Measurements from ENCODE around the gene KCNJ15. TPM values are rescaled to one million over a fixed set of nuclear protein-coding genes. Genes with fewer than 3 reads are reported as not detected.

The KCNJ15 gene
- total and polyA plus RNA-seq, 2 of the 4 experiments (the other 2 are of a cell fraction) = under 0.01 to 0.07 TPM

DNA sequence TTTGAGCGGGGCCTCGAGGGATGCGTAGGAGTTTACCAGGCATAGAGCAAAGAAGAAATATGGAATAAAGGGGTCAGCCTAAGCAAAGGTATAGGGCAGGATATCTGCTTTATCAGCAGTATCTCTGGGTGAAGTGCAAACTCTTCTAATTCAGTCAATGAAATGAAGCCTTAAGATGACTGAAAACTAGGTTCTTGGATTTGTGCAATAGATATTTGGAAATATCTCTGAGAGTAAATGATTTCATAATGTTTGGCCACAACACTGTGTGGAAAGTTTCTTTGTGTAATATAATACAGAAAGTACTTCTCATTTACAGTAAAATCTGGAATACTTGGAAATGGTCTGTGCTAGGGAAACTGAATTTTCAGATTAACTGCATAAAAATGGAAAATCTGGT is 26.1 kb downstream of the KCNJ15 start:
- DNase-seq = peak; percentile 50
- CTCF ChIA-PET = interaction anchor here (0.7 kb wide), 1 partner anchor 70 kb away, joined by 3 read pairs; no protein-coding TSS in a partner anchor
- dilution Hi-C loops (cut with HindIII; ENCODE audit: low sequenced_read_pairs, unreplicated experiment) = no loop called here

More for the DNA sequence above, 26.1 kb downstream of the KCNJ15 start:
- Histone ChIP-seq H3K79me1 (ENCODE audit: low read depth in 1 of 2, low read length in 2 of 2) (no peaks in the 10 kb centered on the region), H2BK120ac (ENCODE audit: low read depth, low read length) (peak overlapping the region; percentile 66; the same call in 1 of the 2 replicates), H3K4me2 (ENCODE audit: low read depth, low read length) (no peak overlapping the region), H3K36me3 (ENCODE audit: control insufficient read depth, insufficient read depth, low read length) (no peaks in the 10 kb centered on the region), H2BK5ac (ENCODE audit: low read depth, low read length, poor library complexity, severe bottlenecking) (peak overlapping the region; percentile 12), H2AFZ (replicated peaks; ENCODE audit: low read length, poor library complexity) (no peak overlapping the region), H2AK5ac (ENCODE audit: low read depth, low read length) (peak overlapping the region; percentile 90), H3K4me1 (ENCODE audit: control insufficient read depth, insufficient read depth, low read length) (peaks cover 15% of the 10 kb centered on the region), H4K91ac (ENCODE audit: insufficient read depth, low read depth, low read length) (0 out of 2 replicates have a peak overlapping the region, but pooled peaks have one; percentile 58), H3K9ac (ENCODE audit: low read depth, low read length) (no peak overlapping the region), H2BK15ac (ENCODE audit: low read depth, low read length) (peak overlapping the region; percentile 95; the same call in 2 of the 3 replicates), H3K14ac (replicated peaks; ENCODE audit: low read depth, low read length) (peak overlapping the region; percentile 86), H2BK20ac (ENCODE audit: low read depth, low read length) (peak overlapping the region; percentile 70), H3K23ac (ENCODE audit: low read depth, low read length) (no peak overlapping the region), H3K27me3 (ENCODE audit: control insufficient read depth, insufficient read depth, low read length) (no peaks in the 10 kb centered on the region), H4K20me1 (ENCODE audit: insufficient read depth, low read length) (no peaks in the 10 kb centered on the region), H3K4me3 (ENCODE audit: insufficient read depth, low read depth, low read length) (no peak overlapping the region), H4K8ac (ENCODE audit: low read depth in 2 of 2, low read length in 2 of 2) (peak overlapping the region in 1 of 2 experiments; percentile 51; a peak in 2 of 4 replicates), H3K27ac (ENCODE audit: insufficient read depth, low read length) (peak overlapping the region; percentile 48), H4K5ac (ENCODE audit: low read depth, low read length) (peak overlapping the region; percentile 30; the same call in 1 of the 2 replicates), H3K9me1 (ENCODE audit: insufficient read depth, low read length) (peaks cover 16% of the 10 kb centered on the region), H2AK9ac (replicated peaks; ENCODE audit: low read depth, low read length, poor library complexity) (no peak overlapping the region), H3K56ac (ENCODE audit: extremely low read depth, insufficient read depth, low read length) (no peak overlapping the region), H3K9me3 (ENCODE audit: control insufficient read depth, insufficient read depth, low read length) (no peaks in the 10 kb centered on the region), H3K4ac (ENCODE audit: low read depth, low read length) (peak overlapping the region; percentile 70), H3K18ac (ENCODE audit: low read depth, low read length) (peak overlapping the region; percentile 76)
- 0 out of 2 replicates have a peak, but pooled peaks have one; percentile 18 for ATAC-seq (ENCODE audit: low read depth)
- in situ Hi-C loops (cut with MboI; ENCODE audit: low sequenced_read_pairs) (no loop called here), intact Hi-C loops (cut with micrococcal nuclease) (no loop called here)
- 96% methylated on average over 3 of the region's 3 CpGs; no CpG with 5 or more reads in 1 of the 2 experiments for WGBS, 2 experiments (ENCODE audit: extremely low coverage in 2 of 2, insufficient read length in 1 of 2)
- no TSS peak for BruUV-seq (replicated peaks)
- POLR2A ChIA-PET (ENCODE audit: unreplicated experiment) = no interaction called here
- TF ChIP-seq CEBPB (IDR thresholded peaks at IDR 0.05; ENCODE audit: low read depth, low read length) = peak; percentile 76
- TF ChIP-seq, protein P1, sequence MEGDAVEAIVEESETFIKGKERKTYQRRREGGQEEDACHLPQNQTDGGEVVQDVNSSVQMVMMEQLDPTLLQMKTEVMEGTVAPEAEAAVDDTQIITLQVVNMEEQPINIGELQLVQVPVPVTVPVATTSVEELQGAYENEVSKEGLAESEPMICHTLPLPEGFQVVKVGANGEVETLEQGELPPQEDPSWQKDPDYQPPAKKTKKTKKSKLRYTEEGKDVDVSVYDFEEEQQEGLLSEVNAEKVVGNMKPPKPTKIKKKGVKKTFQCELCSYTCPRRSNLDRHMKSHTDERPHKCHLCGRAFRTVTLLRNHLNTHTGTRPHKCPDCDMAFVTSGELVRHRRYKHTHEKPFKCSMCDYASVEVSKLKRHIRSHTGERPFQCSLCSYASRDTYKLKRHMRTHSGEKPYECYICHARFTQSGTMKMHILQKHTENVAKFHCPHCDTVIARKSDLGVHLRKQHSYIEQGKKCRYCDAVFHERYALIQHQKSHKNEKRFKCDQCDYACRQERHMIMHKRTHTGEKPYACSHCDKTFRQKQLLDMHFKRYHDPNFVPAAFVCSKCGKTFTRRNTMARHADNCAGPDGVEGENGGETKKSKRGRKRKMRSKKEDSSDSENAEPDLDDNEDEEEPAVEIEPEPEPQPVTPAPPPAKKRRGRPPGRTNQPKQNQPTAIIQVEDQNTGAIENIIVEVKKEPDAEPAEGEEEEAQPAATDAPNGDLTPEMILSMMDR (conservative IDR thresholded peaks at IDR 0.05; ENCODE audit: low read depth, low read length) = no peak
- no peak for TF ChIP-seq BHLHE40 (IDR thresholded peaks at IDR 0.05; ENCODE audit: low read depth, low read length)
- TF ChIP-seq RAD21 (IDR thresholded peaks at IDR 0.05; ENCODE audit: low read length) = no peak
- peak; percentile 60 for TF ChIP-seq MAFK (IDR thresholded peaks at IDR 0.05; ENCODE audit: low read depth, low read length)
- no peak for TF ChIP-seq MXI1 (IDR thresholded peaks at IDR 0.05; ENCODE audit: borderline replicate concordance, low read depth, low read length)

All from IMR-90 (cell line).